GM12875 (cell line): ENCODE measurements around the gene NPSR1.

Experiments
- H3K4me3 ChIP-seq: one replicate; pipeline ENCODE4 v1.5.1; 2011; ENCODE audit warnings: low read depth, low read length, control low read depth
- TF ChIP-seq, protein P1 (sequence below): IDR thresholded peaks from 2 replicates; pipeline ENCODE4 v1.5.1; 2011; ENCODE audit warnings: low read depth, mild to moderate bottlenecking, control low read depth, inconsistent platforms, low read length, moderate library complexity, borderline replicate concordance; ENCODE audit not compliant: insufficient read depth

Gene NPSR1

DNA sequence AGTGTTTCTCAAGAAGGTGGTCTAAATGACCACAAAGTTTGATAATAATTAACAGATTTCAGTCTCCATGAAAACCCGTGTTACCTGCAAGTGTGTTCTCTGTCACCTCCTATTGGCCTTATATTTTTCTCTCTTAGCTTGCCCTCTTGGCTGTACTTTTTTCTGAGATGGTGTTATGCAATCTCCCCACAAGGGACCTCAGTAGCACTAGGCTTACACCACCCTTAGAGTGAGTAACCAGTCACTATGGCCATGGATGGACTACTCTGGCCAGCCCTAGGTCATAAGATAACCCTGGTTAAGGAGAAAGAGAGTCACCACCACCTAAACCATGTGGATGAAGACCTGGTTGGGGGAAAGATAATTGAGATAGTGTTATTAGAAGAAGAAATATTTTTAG is 76.8 kb downstream of the NPSR1 start:
- H3K4me3 ChIP-seq, result no peak overlapping the region
- TF ChIP-seq, protein P1, sequence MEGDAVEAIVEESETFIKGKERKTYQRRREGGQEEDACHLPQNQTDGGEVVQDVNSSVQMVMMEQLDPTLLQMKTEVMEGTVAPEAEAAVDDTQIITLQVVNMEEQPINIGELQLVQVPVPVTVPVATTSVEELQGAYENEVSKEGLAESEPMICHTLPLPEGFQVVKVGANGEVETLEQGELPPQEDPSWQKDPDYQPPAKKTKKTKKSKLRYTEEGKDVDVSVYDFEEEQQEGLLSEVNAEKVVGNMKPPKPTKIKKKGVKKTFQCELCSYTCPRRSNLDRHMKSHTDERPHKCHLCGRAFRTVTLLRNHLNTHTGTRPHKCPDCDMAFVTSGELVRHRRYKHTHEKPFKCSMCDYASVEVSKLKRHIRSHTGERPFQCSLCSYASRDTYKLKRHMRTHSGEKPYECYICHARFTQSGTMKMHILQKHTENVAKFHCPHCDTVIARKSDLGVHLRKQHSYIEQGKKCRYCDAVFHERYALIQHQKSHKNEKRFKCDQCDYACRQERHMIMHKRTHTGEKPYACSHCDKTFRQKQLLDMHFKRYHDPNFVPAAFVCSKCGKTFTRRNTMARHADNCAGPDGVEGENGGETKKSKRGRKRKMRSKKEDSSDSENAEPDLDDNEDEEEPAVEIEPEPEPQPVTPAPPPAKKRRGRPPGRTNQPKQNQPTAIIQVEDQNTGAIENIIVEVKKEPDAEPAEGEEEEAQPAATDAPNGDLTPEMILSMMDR, result no peak

DNA sequence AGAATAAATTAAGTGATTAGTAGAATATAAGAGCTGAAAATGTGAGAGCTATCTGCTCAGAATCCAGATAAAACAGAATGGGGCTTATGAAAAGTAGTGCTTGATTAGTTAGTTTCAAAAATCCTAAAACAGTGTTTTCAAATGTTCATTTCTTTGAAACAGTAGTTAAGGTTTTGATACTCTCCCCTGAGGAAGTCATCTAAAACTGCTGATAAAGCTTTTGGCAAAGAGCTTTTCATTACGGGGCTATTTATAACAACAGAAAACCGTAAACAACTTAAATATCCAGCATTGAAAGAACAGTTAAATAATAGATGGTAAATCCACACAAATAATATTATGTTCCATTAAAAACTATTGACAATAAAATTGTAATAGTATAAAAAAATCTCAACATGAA is 77.5 kb downstream of the NPSR1 start:
- no peak overlapping the region for H3K4me3 ChIP-seq
- TF ChIP-seq, protein P1, result no peak

DNA sequence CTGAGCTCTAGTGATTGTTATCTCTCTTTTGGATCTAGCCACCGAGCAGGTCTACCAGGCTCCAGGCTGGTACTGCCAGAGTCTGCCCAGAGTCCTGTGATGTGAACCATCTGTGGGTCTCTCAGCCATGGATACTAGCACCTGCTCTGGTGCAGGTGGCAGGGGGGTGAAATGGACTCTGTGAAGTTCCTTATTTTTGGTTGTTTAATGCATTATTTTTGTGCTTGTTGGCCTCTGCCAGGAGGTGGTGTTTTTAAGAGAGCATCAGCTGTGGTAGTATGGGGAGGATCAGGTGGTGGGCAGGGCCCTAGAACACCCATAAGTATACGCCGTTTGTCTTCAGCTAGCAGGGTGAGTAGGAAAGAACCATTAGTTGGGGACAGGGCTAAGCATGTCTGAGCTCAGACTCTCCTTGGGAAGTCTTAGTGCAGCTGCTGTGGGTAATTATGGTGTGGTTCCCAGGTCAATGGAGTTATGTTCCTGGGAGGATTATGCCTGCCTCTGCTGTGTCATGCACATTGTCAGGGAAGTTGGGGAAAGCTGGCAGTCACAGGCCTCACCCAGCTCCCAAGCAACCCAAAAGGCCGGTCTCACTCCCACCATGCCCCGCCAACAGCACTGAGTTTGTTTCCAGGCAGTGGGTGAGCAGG is 81.8 kb downstream of the NPSR1 start:
- H3K4me3 ChIP-seq, result no peak overlapping the region
- TF ChIP-seq, protein P1, result no peak

DNA sequence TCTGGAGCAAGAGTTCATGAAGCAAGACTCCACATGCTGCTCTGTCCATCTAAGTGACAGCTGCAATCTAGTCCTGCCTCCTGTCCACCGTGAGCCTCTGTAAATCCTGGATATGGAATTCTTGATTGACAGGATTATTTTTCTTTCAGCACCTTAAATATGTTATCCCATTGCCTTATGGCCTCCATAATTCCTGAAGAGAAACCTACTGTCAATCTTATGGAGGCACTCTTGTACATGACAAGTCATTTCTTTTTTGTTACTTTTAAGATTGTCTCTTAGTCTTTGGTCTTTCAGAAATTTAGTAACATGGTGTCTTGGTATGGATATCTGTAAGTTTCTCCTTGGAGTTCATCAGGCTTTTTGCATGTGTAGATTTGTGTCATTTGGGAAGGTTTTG is 82.8 kb downstream of the NPSR1 start:
- no peak overlapping the region for H3K4me3 ChIP-seq
- TF ChIP-seq, protein P1, result no peak

DNA sequence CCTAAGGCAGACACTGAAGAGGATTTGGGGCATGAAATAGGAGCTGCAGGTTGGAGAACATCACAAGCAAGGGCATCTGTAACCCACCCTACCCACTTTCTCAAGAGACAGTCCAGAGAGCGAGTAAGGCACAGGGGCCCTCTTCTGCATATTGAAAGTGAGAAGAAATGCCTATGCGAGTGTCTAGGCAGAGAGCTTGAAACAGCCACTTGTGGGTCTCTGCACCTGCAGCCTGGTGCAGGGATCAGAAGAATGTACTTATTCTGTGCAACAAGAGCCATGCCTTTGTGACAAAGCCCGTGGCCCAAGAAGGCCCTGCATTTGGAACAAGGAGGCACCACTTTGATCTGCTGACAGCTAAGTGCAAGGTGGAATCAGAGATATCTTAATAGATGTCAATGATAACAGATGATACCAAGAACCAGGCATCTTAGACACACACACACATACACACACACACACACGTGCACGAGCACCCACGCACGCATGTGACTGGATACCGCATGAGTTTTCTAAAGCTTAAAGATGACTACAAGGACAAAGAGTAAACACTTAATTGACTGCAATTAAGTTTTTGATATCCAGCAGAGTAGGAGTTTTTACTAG is 89.3 kb downstream of the NPSR1 start:
- no peak overlapping the region for H3K4me3 ChIP-seq
- TF ChIP-seq, protein P1, result no peak

DNA sequence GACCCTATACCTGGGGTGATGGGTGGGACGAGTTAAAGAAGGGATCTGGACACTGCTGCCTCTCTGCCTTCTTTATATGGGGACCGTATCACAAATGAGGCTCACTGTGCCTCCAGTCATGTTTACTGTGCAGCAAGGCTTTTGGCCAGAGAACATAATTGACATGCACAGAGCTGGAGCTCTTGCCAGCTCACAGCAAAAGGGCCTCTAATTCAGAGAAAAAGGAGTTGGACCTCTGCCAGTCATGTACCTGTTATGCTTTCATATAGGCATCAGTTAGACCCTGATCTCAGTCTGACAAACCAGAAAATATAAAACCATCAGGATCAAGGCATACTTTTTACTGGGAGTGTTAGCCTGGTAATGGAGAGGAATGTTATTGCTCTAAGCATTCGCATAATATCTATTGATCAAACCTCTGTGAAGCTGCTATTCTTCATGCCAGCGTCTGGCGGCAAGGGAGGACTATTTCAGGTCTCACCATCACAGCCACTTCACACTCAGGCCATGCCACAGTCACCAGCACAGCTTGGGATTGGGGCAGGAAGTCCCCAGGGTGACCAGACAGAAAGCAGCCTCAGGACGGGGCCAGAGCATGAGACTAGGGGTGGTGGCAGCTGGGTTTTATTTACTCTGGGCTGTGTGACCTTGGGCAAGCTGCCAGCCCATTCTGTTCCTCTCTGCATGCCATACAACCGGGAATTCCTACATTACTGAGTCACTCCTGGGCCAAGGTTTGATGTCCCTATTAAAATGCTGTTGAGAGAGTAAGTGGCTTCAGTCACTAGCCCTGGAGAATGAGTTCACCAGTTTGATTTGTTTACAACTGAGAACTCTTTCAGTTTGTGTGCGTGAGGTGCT is 90.1 kb downstream of the NPSR1 start:
- TF ChIP-seq, protein P1, result no peak

DNA sequence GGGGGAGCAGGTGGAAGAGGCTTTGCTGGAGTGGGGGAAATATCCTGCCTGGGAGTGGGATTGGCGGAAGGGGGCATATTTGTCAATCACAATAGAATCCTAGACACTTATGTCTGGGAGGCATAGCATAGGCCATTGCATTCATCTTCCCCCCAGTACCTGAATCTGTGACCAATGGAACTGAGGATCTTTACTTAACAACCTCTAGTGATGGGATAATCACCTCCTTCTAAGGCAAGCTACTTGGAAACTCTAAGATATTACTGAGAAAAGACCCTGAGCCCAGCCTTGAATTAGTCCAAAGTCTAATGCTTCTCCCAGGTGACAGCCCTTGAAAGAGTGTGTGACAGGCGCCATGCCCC is 90.7 kb downstream of the NPSR1 start:
- no peak overlapping the region for H3K4me3 ChIP-seq
- TF ChIP-seq, protein P1, result no peak

More for the DNA sequence above, 90.1 kb downstream of the NPSR1 start:
- no peak overlapping the region for H3K4me3 ChIP-seq
